Stomach (tissue), 4 donors: ENCODE measurements around the gene IQCH.

ENCODE experiments used
- CTCF ChIP-seq, 7 experiments: fragments of 450-650 bp in 4 of 7; fragments of 200-600 bp in 3 of 7; sonication (generic) in 3 of 7; IDR thresholded peaks; one replicate each; pipeline ENCODE4 v1.5.1; 2016 to 2019; ENCODE audit warnings: antibody characterized with exemption in 7 of 7, control low read depth in 2 of 7, mild to moderate bottlenecking in 1 of 7
- EP300 ChIP-seq: sonication (generic); formaldehyde crosslinking; IDR thresholded peaks from one replicate; pipeline ENCODE4 v1.6.1; 2017; ENCODE audit warnings: antibody characterized with exemption
- POLR2A ChIP-seq, 4 donors: fragments of 450-650 bp; IDR thresholded peaks; one replicate each; pipeline ENCODE4 v1.6.1; 2016; ENCODE audit warnings: antibody characterized with exemption in 4 of 4, control low read depth in 2 of 4, mild to moderate bottlenecking in 1 of 4, moderate library complexity in 1 of 4
- POLR2AphosphoS5 ChIP-seq, 3 donors: sonication (generic); formaldehyde crosslinking; IDR thresholded peaks; one replicate each; pipeline ENCODE4 v1.6.1; 2016; ENCODE audit warnings: antibody characterized with exemption in 3 of 3

- TF ChIP-seq POLR2A (IDR thresholded peaks at IDR 0.05), result no peak
- no peak for TF ChIP-seq POLR2AphosphoS5 (IDR thresholded peaks at IDR 0.05)
- TF ChIP-seq CTCF (IDR thresholded peaks at IDR 0.05), result no peak
- TF ChIP-seq EP300, result no peak
These were observed 268.7 kb downstream of the IQCH start for GRCh38 chr15:67523330-67523729.
